Measurements from ENCODE around the gene RPRML.
"Not testable (repeated sequence)": the region's sequence is repeated elsewhere in the genome, so short reads cannot be mapped to it uniquely, and the experiment has no call there.

RPRML gene

GRCh38 chr17:46960152-46960551 is 18.9 kb downstream of the RPRML start:
- no peak overlapping the region for H3K4me3 ChIP-seq (ENCODE audit: low read depth, low read length)
- 0 out of 2 replicates have a peak, but pooled peaks cover 3% of the 10 kb centered on the region for H3K9me3 ChIP-seq (ENCODE audit: control insufficient read depth, insufficient read depth, low read length)
- no peak overlapping the region for H3K9ac ChIP-seq (ENCODE audit: low read depth, low read length)
- no peak overlapping the region for H3K27ac ChIP-seq (ENCODE audit: low read depth, low read length)
- H3K4me1 ChIP-seq (ENCODE audit: control insufficient read depth, insufficient read depth, low read length) = no peaks in the 10 kb centered on the region
- no peaks in the 10 kb centered on the region for H3K36me3 ChIP-seq (ENCODE audit: control insufficient read depth, insufficient read depth, low read length)
- H3K27me3 ChIP-seq (ENCODE audit: control insufficient read depth, insufficient read depth, low read length) = peaks cover 3% of the 10 kb centered on the region; the same call in 1 of the 2 replicates

GRCh38 chr17:46958041-46958591 is 20.9 kb downstream of the RPRML start:
- Histone ChIP-seq H3K9me3 (ENCODE audit: control insufficient read depth, insufficient read depth, low read length) (0 out of 2 replicates have a peak, but pooled peaks cover 3% of the 10 kb centered on the region), H3K27me3 (ENCODE audit: control insufficient read depth, insufficient read depth, low read length) (peaks cover 3% of the 10 kb centered on the region; the same call in 1 of the 2 replicates), H3K4me1 (ENCODE audit: control insufficient read depth, insufficient read depth, low read length) (no peaks in the 10 kb centered on the region), H3K4me3 (ENCODE audit: low read depth, low read length) (no peak overlapping the region), H3K27ac (ENCODE audit: low read depth, low read length) (no peak overlapping the region), H3K9ac (ENCODE audit: low read depth, low read length) (no peak overlapping the region), H3K36me3 (ENCODE audit: control insufficient read depth, insufficient read depth, low read length) (no peaks in the 10 kb centered on the region)

- not testable (repeated sequence) for H3K36me3 ChIP-seq (ENCODE audit: control insufficient read depth, insufficient read depth, low read length); H3K27me3 ChIP-seq (ENCODE audit: control insufficient read depth, insufficient read depth, low read length); H3K27ac ChIP-seq (ENCODE audit: low read depth, low read length); H3K4me3 ChIP-seq (ENCODE audit: low read depth, low read length); H3K4me1 ChIP-seq (ENCODE audit: control insufficient read depth, insufficient read depth, low read length); H3K9ac ChIP-seq (ENCODE audit: low read depth, low read length); H3K9me3 ChIP-seq (ENCODE audit: control insufficient read depth, insufficient read depth, low read length)
Measured at GRCh38 chr17:46953191-46953590, 25.9 kb downstream of the RPRML start.

- H3K27ac ChIP-seq (ENCODE audit: low read depth, low read length) = no peak overlapping the region
- H3K9ac ChIP-seq (ENCODE audit: low read depth, low read length) = no peak overlapping the region
- H3K36me3 ChIP-seq (ENCODE audit: control insufficient read depth, insufficient read depth, low read length) = no peaks in the 10 kb centered on the region
- no peaks in the 10 kb centered on the region for H3K27me3 ChIP-seq (ENCODE audit: control insufficient read depth, insufficient read depth, low read length)
- H3K4me1 ChIP-seq (ENCODE audit: control insufficient read depth, insufficient read depth, low read length) = no peaks in the 10 kb centered on the region
- no peaks in the 10 kb centered on the region for H3K9me3 ChIP-seq (ENCODE audit: control insufficient read depth, insufficient read depth, low read length)
- no peak overlapping the region for H3K4me3 ChIP-seq (ENCODE audit: low read depth, low read length)
Measured at GRCh38 chr17:46952115-46952514, 26.9 kb downstream of the RPRML start.

- Histone ChIP-seq H3K36me3 (ENCODE audit: control insufficient read depth, insufficient read depth, low read length) (no peaks in the 10 kb centered on the region), H3K27ac (ENCODE audit: low read depth, low read length) (no peak overlapping the region), H3K9ac (ENCODE audit: low read depth, low read length) (no peak overlapping the region), H3K4me3 (ENCODE audit: low read depth, low read length) (no peak overlapping the region), H3K9me3 (ENCODE audit: control insufficient read depth, insufficient read depth, low read length) (no peaks in the 10 kb centered on the region), H3K27me3 (ENCODE audit: control insufficient read depth, insufficient read depth, low read length) (no peaks in the 10 kb centered on the region), H3K4me1 (ENCODE audit: control insufficient read depth, insufficient read depth, low read length) (no peaks in the 10 kb centered on the region)
Measured at GRCh38 chr17:46951706-46952105, 27.3 kb downstream of the RPRML start.

- Histone ChIP-seq H3K9me3 (ENCODE audit: control insufficient read depth, insufficient read depth, low read length) (no peaks in the 10 kb centered on the region), H3K27ac (ENCODE audit: low read depth, low read length) (no peak overlapping the region), H3K4me1 (ENCODE audit: control insufficient read depth, insufficient read depth, low read length) (no peaks in the 10 kb centered on the region), H3K9ac (ENCODE audit: low read depth, low read length) (no peak overlapping the region), H3K27me3 (ENCODE audit: control insufficient read depth, insufficient read depth, low read length) (no peaks in the 10 kb centered on the region), H3K4me3 (ENCODE audit: low read depth, low read length) (no peak overlapping the region), H3K36me3 (ENCODE audit: control insufficient read depth, insufficient read depth, low read length) (no peaks in the 10 kb centered on the region)
Measured at GRCh38 chr17:46950997-46951621, 27.9 kb downstream of the RPRML start.

- Histone ChIP-seq H3K36me3 (ENCODE audit: control insufficient read depth, insufficient read depth, low read length) (no peaks in the 10 kb centered on the region), H3K27ac (ENCODE audit: low read depth, low read length) (no peak overlapping the region), H3K4me3 (ENCODE audit: low read depth, low read length) (no peak overlapping the region), H3K27me3 (ENCODE audit: control insufficient read depth, insufficient read depth, low read length) (no peaks in the 10 kb centered on the region), H3K9me3 (ENCODE audit: control insufficient read depth, insufficient read depth, low read length) (no peaks in the 10 kb centered on the region), H3K9ac (ENCODE audit: low read depth, low read length) (no peak overlapping the region), H3K4me1 (ENCODE audit: control insufficient read depth, insufficient read depth, low read length) (peaks cover 4% of the 10 kb centered on the region; the same call in 1 of the 2 replicates)
Measured at GRCh38 chr17:46950342-46950996, 28.6 kb downstream of the RPRML start.

GRCh38 chr17:46949291-46950174 is 29.5 kb downstream of the RPRML start:
- Histone ChIP-seq H3K9ac (ENCODE audit: low read depth, low read length) (no peak overlapping the region), H3K27me3 (ENCODE audit: control insufficient read depth, insufficient read depth, low read length) (no peaks in the 10 kb centered on the region), H3K9me3 (ENCODE audit: control insufficient read depth, insufficient read depth, low read length) (no peaks in the 10 kb centered on the region), H3K27ac (ENCODE audit: low read depth, low read length) (no peak overlapping the region), H3K36me3 (ENCODE audit: control insufficient read depth, insufficient read depth, low read length) (no peaks in the 10 kb centered on the region), H3K4me3 (ENCODE audit: low read depth, low read length) (no peak overlapping the region), H3K4me1 (ENCODE audit: control insufficient read depth, insufficient read depth, low read length) (peaks cover 5% of the 10 kb centered on the region; the same call in 1 of the 2 replicates)

GRCh38 chr17:46948544-46948943 is 30.5 kb downstream of the RPRML start:
- no peaks in the 10 kb centered on the region for H3K27me3 ChIP-seq (ENCODE audit: control insufficient read depth, insufficient read depth, low read length)
- no peak overlapping the region for H3K27ac ChIP-seq (ENCODE audit: low read depth, low read length)
- H3K4me1 ChIP-seq (ENCODE audit: control insufficient read depth, insufficient read depth, low read length) = peaks cover 11% of the 10 kb centered on the region
- H3K9me3 ChIP-seq (ENCODE audit: control insufficient read depth, insufficient read depth, low read length) = no peaks in the 10 kb centered on the region
- H3K9ac ChIP-seq (ENCODE audit: low read depth, low read length) = no peak overlapping the region
- H3K36me3 ChIP-seq (ENCODE audit: control insufficient read depth, insufficient read depth, low read length) = no peaks in the 10 kb centered on the region
- no peak overlapping the region for H3K4me3 ChIP-seq (ENCODE audit: low read depth, low read length)

GRCh38 chr17:46947216-46947615 is 31.8 kb downstream of the RPRML start:
- H3K36me3 ChIP-seq (ENCODE audit: control insufficient read depth, insufficient read depth, low read length) = no peaks in the 10 kb centered on the region
- H3K9ac ChIP-seq (ENCODE audit: low read depth, low read length) = no peak overlapping the region
- no peak overlapping the region for H3K27ac ChIP-seq (ENCODE audit: low read depth, low read length)
- no peak overlapping the region for H3K4me3 ChIP-seq (ENCODE audit: low read depth, low read length)
- peaks cover 19% of the 10 kb centered on the region for H3K4me1 ChIP-seq (ENCODE audit: control insufficient read depth, insufficient read depth, low read length)
- H3K9me3 ChIP-seq (ENCODE audit: control insufficient read depth, insufficient read depth, low read length) = no peaks in the 10 kb centered on the region
- H3K27me3 ChIP-seq (ENCODE audit: control insufficient read depth, insufficient read depth, low read length) = no peaks in the 10 kb centered on the region

Measured in HUES48 (cell line).